GM21529 (cell line): ENCODE data around the gene MFSD6.
A peak's percentile ranks its signal among the peaks of the same experiment; 100 is the strongest.
"Not testable (repeated sequence)": the region's sequence is repeated elsewhere in the genome, so short reads cannot be mapped to it uniquely, and the experiment has no call there.

Experiments
- ATAC-seq: cut with Tn5 transposase; IDR thresholded peaks from one replicate; pipeline ENCODE4 v1.9.1; 2021; ENCODE audit not compliant: unreplicated experiment

Gene MFSD6

GRCh38 chr2:190407662-190408537 is at the start of gene MFSD6:
TSS of gene MFSD6 (plus strand) at chr2:190408355. CDS start at chr2:190436030, 27,675 bp downstream.
- ATAC-seq, result peak; percentile 63

- not testable (repeated sequence) for ATAC-seq
Measured at GRCh38 chr2:190358655-190359448, 49.3 kb upstream of the MFSD6 start.

DNA sequence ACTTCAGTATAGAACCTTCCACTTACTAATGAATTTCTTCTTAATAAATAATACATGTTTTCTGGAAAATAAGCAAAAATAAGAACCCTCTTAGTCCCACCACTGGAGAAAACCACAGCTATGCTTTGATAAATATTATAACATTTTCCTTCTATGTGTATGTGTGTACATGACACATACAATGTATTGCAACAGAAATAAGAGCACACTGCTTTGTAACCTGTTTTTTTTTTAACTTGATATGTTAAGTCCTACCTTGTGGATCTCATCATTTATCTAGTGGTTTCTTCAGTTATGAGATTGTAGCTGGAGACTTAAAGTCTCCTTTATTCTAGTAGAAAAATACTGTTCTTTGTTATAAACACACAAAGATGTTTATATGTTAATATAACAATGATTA is 47.6 kb upstream of the MFSD6 start:
- no peak for ATAC-seq

GRCh38 chr2:190360965-190361364 is 47.2 kb upstream of the MFSD6 start:
- no peak for ATAC-seq

DNA sequence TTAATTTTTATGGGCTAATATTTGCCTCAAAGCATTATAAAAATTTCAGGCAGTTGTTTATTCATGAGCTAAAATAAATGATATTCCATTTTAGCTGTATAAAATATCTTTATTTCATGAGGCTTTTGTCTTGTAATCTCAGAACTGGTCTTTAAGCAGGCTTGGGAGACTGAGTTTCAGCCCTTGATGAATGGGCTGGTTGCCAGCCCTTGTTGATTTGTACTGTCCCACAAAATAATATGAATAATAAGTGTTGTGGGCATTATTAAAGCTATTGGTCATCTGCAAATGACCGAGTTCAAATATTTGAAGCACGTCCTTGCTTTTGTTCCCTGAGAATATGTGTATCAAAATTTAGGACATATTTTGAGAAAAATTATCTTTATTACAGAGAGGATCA is 46.6 kb upstream of the MFSD6 start:
- ATAC-seq, result no peak

DNA sequence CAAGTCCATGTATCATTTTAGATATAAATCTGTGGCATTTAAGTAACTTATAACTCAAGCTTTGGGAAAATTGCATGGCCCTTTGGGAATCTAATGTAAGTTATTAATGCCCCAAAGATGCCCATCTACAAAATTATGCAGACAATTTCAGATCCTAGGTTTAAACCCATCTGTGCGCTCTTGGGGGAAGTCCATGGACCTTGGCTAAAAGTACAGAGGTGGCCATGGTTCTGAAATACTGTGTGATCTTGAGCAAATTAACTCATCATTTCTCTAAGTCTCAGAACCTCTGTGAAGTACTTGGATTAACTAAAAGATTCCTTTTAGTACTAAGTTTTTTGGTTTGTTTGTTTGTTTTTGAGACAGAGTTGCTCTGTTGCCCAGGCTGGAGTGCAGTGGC is 45.3 kb upstream of the MFSD6 start:
- ATAC-seq, result no peak

DNA sequence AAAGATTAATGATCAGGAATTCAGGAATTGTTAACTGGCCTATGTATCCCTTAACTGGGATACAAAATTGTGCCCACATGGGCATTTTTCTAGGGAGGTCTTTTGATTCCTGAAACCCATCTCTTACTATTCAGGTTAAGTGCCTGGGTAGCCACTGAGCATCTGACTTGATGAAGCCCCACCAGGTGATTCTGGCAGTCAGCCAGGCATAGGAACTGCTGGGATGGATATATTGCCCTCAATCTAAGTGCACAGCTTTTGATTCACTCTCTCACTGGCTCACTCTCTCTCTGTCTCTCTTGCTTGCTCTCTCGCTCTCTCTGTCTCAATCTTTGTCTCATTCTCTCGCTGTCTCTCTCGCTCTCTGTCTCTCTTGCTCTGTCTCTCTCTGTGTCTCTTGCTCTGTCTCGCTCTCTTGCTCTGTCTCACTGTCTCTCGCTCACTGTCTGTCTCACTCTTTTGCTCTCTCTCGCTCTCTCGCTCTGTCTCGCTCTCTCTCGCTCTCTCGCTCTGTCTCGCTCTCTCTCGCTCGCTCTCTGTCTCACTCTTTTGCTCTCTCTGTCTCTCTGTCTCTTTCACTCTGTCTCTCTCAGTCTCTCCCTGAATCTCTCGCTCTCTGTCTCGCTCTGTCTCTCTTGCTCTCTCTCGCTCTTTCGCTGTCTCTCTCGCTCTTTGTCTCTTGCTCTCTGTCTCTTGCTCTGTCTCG is 42.5 kb upstream of the MFSD6 start:
- no peak for ATAC-seq

- no peak for ATAC-seq
Measured at GRCh38 chr2:190366248-190366753, 41.9 kb upstream of the MFSD6 start.

GRCh38 chr2:190367091-190367490 is 41.1 kb upstream of the MFSD6 start:
- ATAC-seq, result no peak

- ATAC-seq, result no peak
Measured at GRCh38 chr2:190369635-190370034, 38.5 kb upstream of the MFSD6 start.

- no peak for ATAC-seq
Measured at GRCh38 chr2:190376083-190376482, 32.1 kb upstream of the MFSD6 start.

GRCh38 chr2:190376591-190377245 is 31.4 kb upstream of the MFSD6 start:
- ATAC-seq, result no peak

DNA sequence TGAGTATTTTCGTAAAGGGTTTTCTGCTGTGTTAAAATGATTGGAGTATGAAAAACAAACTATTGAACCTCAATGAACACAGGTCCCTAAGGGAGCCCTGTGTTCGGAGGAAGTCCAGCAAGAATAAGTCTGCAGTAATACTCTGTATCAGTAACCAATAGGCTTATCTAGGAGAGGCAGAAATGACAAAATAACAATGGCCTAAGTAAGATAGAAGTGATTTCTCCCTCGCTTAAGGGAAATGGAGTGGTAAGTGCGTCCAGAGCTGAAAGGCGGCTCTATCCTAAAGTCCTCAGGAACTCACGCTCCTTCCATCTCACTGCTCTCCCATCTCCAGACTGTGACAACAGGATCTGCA is 29.3 kb upstream of the MFSD6 start:
- no peak for ATAC-seq

DNA sequence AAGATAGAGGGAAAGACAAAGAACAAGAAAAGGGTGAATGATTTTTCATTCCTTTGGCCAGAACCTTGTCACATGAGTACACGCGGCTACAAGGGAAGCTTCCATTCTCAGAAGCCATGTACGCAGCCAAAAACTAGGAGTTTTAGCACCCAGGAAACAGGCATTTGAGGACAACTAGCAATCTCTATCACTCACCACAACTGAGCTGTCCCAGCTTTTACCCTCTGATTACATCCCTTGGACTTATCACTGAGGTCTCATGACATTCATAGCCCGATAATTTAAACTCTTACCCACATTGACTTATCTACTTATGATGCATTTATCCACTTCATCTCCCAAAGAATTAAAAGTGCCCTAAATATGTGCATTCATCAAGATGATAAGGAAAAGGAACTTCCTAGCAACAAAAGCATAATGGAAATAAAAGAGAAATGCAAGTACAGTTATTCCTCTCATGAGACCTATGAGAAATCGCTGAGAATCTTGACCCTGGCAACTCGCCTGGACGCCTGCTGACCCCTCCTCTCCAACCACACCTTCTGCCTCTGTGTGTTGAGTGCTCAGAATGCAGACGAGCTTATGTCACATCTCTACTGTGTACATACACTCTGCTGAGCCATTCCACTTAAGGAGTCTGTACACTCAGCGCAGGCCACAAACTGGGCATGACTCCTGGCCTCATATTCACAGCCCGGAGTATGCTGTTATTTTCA is 28.7 kb upstream of the MFSD6 start:
- no peak for ATAC-seq

- no peak for ATAC-seq
Measured at GRCh38 chr2:190380962-190381412, 27.2 kb upstream of the MFSD6 start.

- peak; percentile 95 for ATAC-seq
Measured at GRCh38 chr2:190382851-190383250, 25.3 kb upstream of the MFSD6 start.

- no peak for ATAC-seq
Measured at GRCh38 chr2:190387422-190387821, 20.7 kb upstream of the MFSD6 start.

- ATAC-seq, result no peak
Measured at GRCh38 chr2:190396271-190396670, 11.9 kb upstream of the MFSD6 start.

DNA sequence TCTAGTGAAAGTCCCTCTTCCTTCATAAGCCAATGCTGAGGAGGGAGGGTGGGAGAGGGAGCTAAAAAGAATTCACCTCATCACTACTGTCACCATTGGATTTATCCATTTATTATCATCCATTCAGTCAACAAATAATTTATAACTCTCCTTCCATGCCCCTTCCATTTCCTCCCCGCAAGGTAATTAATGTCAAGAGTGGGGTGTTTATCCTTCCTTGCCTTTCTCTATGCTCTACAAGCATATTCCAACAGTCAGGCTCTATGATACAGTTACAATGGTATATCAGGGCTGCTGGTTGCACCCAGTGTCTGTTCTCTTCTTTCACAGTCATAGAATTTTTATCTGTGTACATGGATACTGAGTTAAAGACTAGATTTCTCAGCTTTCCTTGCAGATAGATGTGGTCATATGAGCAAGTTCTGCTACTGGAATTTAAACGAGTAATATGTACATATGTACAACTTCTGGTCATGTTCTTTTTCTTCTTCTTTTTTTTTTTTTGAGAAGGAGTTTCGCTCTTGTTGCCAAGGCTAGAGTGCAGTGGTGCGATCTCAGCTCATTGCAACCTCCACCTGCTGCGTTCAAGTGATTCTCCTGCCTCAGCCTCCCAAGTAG is 5.1 kb upstream of the MFSD6 start:
- no peak for ATAC-seq

DNA sequence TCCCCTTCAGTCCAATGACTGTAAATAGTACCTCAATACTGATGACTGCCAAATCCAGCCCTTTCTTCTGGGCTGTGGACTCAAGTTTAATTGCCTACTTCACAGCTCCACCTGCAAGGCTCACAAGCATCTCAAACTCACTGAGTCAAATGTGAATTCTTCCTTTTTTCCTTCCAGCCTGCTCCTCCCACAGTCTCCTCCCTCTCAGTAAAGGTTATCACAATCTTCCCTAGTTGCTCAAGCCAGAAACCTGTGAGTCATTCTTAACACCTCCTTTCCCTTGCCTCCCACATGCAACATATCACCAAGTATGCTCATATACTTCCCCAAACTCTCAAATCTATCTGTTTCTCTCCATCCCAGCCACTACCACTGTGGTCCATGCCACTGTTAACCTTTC is 3.7 kb upstream of the MFSD6 start:
- ATAC-seq, result no peak
